Tibial nerve (tissue), 4 donors: ENCODE results near the gene SCYL3. TPM values are rescaled to one million over a fixed set of nuclear protein-coding genes. Genes with fewer than 3 reads are reported as not detected.

Experiments
- DNase-seq, 2 donors: peaks; one replicate each; pipeline ENCODE4 v3.0.0-alpha.2; 2019; ENCODE audit warnings: low spot score in 2 of 2
- H3K27ac ChIP-seq, 4 donors: fragments of 200-600 bp; sonication (generic) in 3 of 4; one replicate each; pipeline ENCODE4 v1.5.1; 2017 to 2019; ENCODE audit warnings: mild to moderate bottlenecking in 1 of 4
- H3K27me3 ChIP-seq, 2 donors: fragments of 200-600 bp; sonication (generic) in 1 of 2; one replicate each; pipeline versions ENCODE4 v1.5.1 to v1.6.0; 2017 to 2019
- H3K36me3 ChIP-seq, 3 donors: fragments of 200-600 bp; sonication (generic); one replicate each; pipeline ENCODE4 v1.5.1; 2018 to 2019
- H3K4me1 ChIP-seq, 4 donors: fragments of 200-600 bp; sonication (generic) in 3 of 4; one replicate each; pipeline ENCODE4 v1.5.1; 2017 to 2019
- H3K4me3 ChIP-seq, 4 donors: fragments of 200-600 bp; sonication (generic) in 3 of 4; one replicate each; pipeline ENCODE4 v1.5.1; 2017 to 2019; ENCODE audit warnings: mild to moderate bottlenecking in 1 of 4, moderate library complexity in 1 of 4
- H3K9me3 ChIP-seq, 4 donors: fragments of 200-600 bp; sonication (generic) in 3 of 4; one replicate each; pipeline ENCODE4 v1.5.1; 2017 to 2019
- CTCF ChIP-seq, 5 experiments: fragments of 200-600 bp in 3 of 5; fragments of 450-650 bp in 2 of 5; sonication (generic) in 3 of 5; IDR thresholded peaks; one replicate each; pipeline ENCODE4 v1.5.1; 2016 to 2019; ENCODE audit warnings: antibody characterized with exemption in 5 of 5, mild to moderate bottlenecking in 3 of 5, moderate library complexity in 2 of 5
- EP300 ChIP-seq, 2 donors: sonication (generic); formaldehyde crosslinking; IDR thresholded peaks; one replicate each; pipeline ENCODE4 v1.6.1; 2017; ENCODE audit warnings: antibody characterized with exemption in 2 of 2, mild to moderate bottlenecking in 1 of 2
- POLR2A ChIP-seq, 2 donors: fragments of 450-650 bp; IDR thresholded peaks; one replicate each; pipeline ENCODE4 v1.6.1; 2017; ENCODE audit warnings: antibody characterized with exemption in 2 of 2, mild to moderate bottlenecking in 2 of 2, moderate library complexity in 2 of 2
- WGBS, 2 donors: methylation state at CpG; one replicate each; pipeline ENCODE4 v1.1.5; 2018; 5-methylcytosine and 5-hydroxymethylcytosine counted together
- small RNA-seq: library from RNA; depleted of rRNA; stranded (forward); fragments of <200 nt; gene quantifications from one replicate; pipeline ENCODE3, GENCODE V24; 2016
- total RNA-seq, 4 donors: library from RNA; depleted of rRNA; stranded (reverse); fragments of >200 nt; gene quantifications; one replicate each; pipeline ENCODE4 v1.1.0, GENCODE V29; 2016

The SCYL3 gene
- total RNA-seq, 4 donors from 2014 or later, result 9.8 to 15.6 (median 12.6) TPM

- Histone ChIP-seq H3K36me3 (peaks cover 0 to 13% (median 0%) of the 10 kb centered on the region in 3 donors), H3K4me1 (peaks cover 0 to 6% (median 0%) of the 10 kb centered on the region in 4 donors), H3K27ac (no peak overlapping the region), H3K4me3 (no peak overlapping the region), H3K27me3 (no peaks in the 10 kb centered on the region), H3K9me3 (no peaks in the 10 kb centered on the region)
- TF ChIP-seq POLR2A (IDR thresholded peaks at IDR 0.05), result no peak
- peak; percentile 43 to 69 (median 64) for TF ChIP-seq CTCF (IDR thresholded peaks at IDR 0.05)
- no peak for TF ChIP-seq EP300 (IDR thresholded peaks at IDR 0.05)
- 49 to 52% methylated on average over 4 of the region's 4 CpGs for WGBS, 2 donors
- DNase-seq, result peak in 1 of 2 donors; percentile 60
Observed at GRCh38 chr1:169809370-169810095, 84.2 kb downstream of the SCYL3 start.

- Histone ChIP-seq H3K27ac (no peak overlapping the region), H3K4me1 (peaks cover 0 to 6% (median 0%) of the 10 kb centered on the region in 4 donors), H3K27me3 (no peaks in the 10 kb centered on the region), H3K9me3 (no peaks in the 10 kb centered on the region), H3K4me3 (no peak overlapping the region), H3K36me3 (peaks cover 0 to 22% (median 0%) of the 10 kb centered on the region in 3 donors)
- WGBS, 2 donors, result 95 to 98% methylated on average over 2 of the region's 2 CpGs
- DNase-seq, result no peak
- TF ChIP-seq EP300 (IDR thresholded peaks at IDR 0.05) (no peak), POLR2A (IDR thresholded peaks at IDR 0.05) (no peak), CTCF (IDR thresholded peaks at IDR 0.05) (no peak)
Observed at GRCh38 chr1:169804941-169805340, 88.8 kb downstream of the SCYL3 start.

- no peak overlapping the region for H3K4me3 ChIP-seq
- no peaks in the 10 kb centered on the region for H3K27me3 ChIP-seq
- peaks cover 0 to 3% (median 0%) of the 10 kb centered on the region in 4 donors for H3K4me1 ChIP-seq
- H3K27ac ChIP-seq, result no peak overlapping the region
- DNase-seq, result no peak
- peaks cover 0 to 22% (median 0%) of the 10 kb centered on the region in 3 donors for H3K36me3 ChIP-seq
- TF ChIP-seq EP300 (IDR thresholded peaks at IDR 0.05) (no peak), CTCF (IDR thresholded peaks at IDR 0.05) (no peak), POLR2A (IDR thresholded peaks at IDR 0.05) (no peak)
- H3K9me3 ChIP-seq, result no peaks in the 10 kb centered on the region
Observed at GRCh38 chr1:169802888-169803287, 90.8 kb downstream of the SCYL3 start.

Small RNAs within 50 kb of the gene (small RNA-seq; reads per million reads assigned to genes)
- not detected for gene RN7SL333P

Other genes starting within 250 kb of the SCYL3 start
- 1 to 10 TPM; 2.1 to 5.0 (median 3.4) TPM for gene SELL, start 182.3 kb downstream of the SCYL3 start, total RNA-seq
- gene SELE, start 159.8 kb downstream of the SCYL3 start, total RNA-seq, result 1 to 10 TPM in 2 of 4 donors, under 1 TPM in 2; 0.21 to 6.8 (median 1.9) TPM
- 1 to 10 TPM; 4.2 to 9.0 (median 6.0) TPM for gene METTL18, start 99.0 kb downstream of the SCYL3 start, total RNA-seq
- gene KIFAP3, start 180.8 kb upstream of the SCYL3 start, total RNA-seq, result 10 to 100 TPM; 25.2 to 49.2 (median 40.0) TPM